Measurements from ENCODE around the gene POFUT1. TPM values are rescaled to one million over a fixed set of nuclear protein-coding genes. Genes with fewer than 3 reads are reported as not detected.
"Not testable (repeated sequence)": the region's sequence is repeated elsewhere in the genome, so short reads cannot be mapped to it uniquely, and the experiment has no call there.

Gene POFUT1
- total RNA-seq, 1 donor from 2014 or later, result 30.0 TPM

DNA sequence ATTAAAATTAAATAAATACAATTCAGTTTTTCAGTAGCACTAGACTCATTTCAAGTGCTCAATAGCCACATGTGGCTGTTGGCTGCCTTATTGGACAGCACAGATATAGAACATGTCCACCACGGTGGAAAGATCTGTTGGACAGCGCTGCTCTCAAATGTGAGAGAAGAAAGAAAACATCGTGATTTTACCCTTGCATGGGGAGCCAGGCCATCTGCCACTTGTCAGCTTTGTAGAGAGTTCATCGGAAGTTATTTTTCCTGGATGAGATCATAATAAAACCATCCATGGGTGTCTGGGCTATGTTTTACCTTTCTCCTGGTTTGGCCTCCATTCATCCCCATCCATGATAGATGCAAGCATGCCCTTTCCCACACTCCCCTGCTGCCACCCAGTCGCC is 63.9 kb downstream of the POFUT1 start:
- intact Hi-C loops (cut with micrococcal nuclease), result no loop called here

GRCh38 chr20:32274359-32274758 is 66.7 kb downstream of the POFUT1 start:
- intact Hi-C loops (cut with micrococcal nuclease), result no loop called here

GRCh38 chr20:32275163-32275562 is 67.5 kb downstream of the POFUT1 start:
- intact Hi-C loops (cut with micrococcal nuclease), result not testable (repeated sequence)

GRCh38 chr20:32277361-32278198 is 69.9 kb downstream of the POFUT1 start, which contains the start of gene KIF3B:
KIF3B (plus strand) TSS chr20:32277651; CDS start chr20:32309778, 32,127 bp downstream.
- intact Hi-C loops (cut with micrococcal nuclease), result loop anchor here (1.0 kb wide), 1 partner anchor 70 kb away; the partner anchor contains the start of genes PLAGL2 and POFUT1

- intact Hi-C loops (cut with micrococcal nuclease), result loop anchor here (1.0 kb wide), 1 partner anchor 71 kb away; the partner anchor contains the start of genes PLAGL2 and POFUT1
These were observed 70.5 kb downstream of the POFUT1 start for GRCh38 chr20:32278199-32278643.

GRCh38 chr20:32281711-32282110 is 74.0 kb downstream of the POFUT1 start:
- intact Hi-C loops (cut with micrococcal nuclease), result no loop called here

GRCh38 chr20:32282461-32282860 is 74.8 kb downstream of the POFUT1 start:
- intact Hi-C loops (cut with micrococcal nuclease), result no loop called here

DNA sequence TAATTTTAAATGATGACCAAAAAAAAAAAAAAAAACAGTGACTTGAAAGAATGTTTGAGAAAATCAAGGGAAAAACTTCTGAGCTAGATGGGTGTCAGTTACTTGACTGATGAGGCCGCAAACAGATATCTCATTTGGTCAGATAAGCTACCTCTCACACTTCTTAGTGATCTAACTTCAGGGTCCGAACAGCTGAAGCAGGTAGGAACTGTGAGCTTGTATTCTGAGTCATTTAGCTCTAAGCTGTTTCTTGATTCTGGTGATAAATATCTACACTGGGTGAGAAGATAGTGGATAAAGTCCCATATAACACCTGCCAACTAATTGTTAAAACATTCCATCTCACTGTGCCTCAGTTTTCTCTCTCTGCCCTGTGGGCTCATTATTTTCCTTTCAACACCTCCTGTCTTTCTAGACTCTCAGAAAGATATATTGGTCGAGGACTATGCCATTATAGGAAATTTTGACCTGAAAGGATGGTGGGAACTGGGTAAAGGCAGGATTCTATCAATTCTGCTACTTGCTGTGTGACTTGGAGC is 77.5 kb downstream of the POFUT1 start:
- intact Hi-C loops (cut with micrococcal nuclease), result loop anchor here (5.0 kb wide), 1 partner anchor 72 kb away; the partner anchor contains the start of gene ASXL1

DNA sequence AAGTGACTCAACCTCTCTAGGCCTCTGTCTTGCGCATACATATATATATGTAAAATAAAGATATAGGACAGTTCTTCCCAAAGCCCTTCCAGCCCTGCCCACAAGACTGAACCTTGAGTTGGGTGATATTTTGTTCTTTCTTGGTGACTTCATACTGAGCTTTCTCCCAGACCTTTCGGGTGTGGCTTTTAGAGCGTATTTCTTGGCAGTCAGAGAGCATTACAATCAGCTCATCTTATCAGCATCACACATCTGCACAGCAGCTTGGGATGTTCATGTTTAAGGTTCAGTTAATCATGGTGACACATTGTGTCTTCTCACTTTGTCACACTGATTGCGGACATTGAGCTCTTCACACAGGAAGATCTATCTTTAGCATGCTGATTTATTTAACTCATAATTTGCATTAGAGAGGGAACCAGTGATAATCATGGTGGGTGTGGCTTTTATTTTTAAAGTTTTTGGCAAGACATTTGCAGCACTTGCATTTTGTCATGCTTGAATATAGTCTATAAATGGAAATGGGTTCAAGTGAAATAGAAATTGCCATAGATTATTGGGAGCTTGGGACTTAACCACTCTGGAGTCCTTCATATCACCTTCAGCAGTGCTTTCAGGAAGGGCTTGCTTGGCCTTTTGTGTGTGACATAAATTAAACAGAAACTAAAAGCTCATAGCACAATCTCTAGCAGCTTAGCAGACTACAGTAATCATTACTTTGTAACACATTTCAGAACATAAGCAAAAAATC is 78.1 kb downstream of the POFUT1 start:
- intact Hi-C loops (cut with micrococcal nuclease), result loop anchor here (5.0 kb wide), 1 partner anchor 72 kb away; the partner anchor contains the start of gene ASXL1

GRCh38 chr20:32287231-32287638 is 79.6 kb downstream of the POFUT1 start:
- intact Hi-C loops (cut with micrococcal nuclease), result loop anchor here (5.0 kb wide), 1 partner anchor 70 kb away; the partner anchor contains the start of gene ASXL1

Other genes starting within 250 kb of the POFUT1 start
- 0.05 TPM in 2 replicates for gene XKR7, start 239.7 kb upstream of the POFUT1 start, total RNA-seq
- gene CCM2L, start 197.4 kb upstream of the POFUT1 start, total RNA-seq, result not detected in 2 replicates
- gene HCK, start 155.6 kb upstream of the POFUT1 start, total RNA-seq, result not detected in 2 replicates
- 37.0 and 37.4 TPM in 2 replicates for gene TM9SF4, start 98.2 kb upstream of the POFUT1 start, total RNA-seq
- gene PLAGL2, start 137 bp upstream of the POFUT1 start, total RNA-seq, result 30.3 and 30.9 TPM in 2 replicates
- 16.8 and 16.9 TPM in 2 replicates for gene KIF3B, start 69.8 kb downstream of the POFUT1 start, total RNA-seq
- 92.7 and 98.7 TPM in 2 replicates for gene ASXL1, start 150.5 kb downstream of the POFUT1 start, total RNA-seq

All from T-helper 2 cell treated with Interferon-gamma antibody and Interleukin-4, amounts not matched to agents 100 ng/mL and 5 ng/mL, for 36 hours (primary cell).